Prostate gland (tissue), 2 donors: Measurements from ENCODE around the gene PHLDB1.

ENCODE experiments used
- CTCF ChIP-seq, 4 experiments: fragments of 200-600 bp in 2 of 4; fragments of 450-650 bp in 2 of 4; sonication (generic) in 2 of 4; IDR thresholded peaks; 1 replicate in 3 of 4; 2 replicates in 1 of 4; pipeline ENCODE4 v1.5.1; 2016 to 2019; ENCODE audit warnings: antibody characterized with exemption in 4 of 4, mild to moderate bottlenecking in 2 of 4, moderate library complexity in 2 of 4
- POLR2A ChIP-seq: fragments of 450-650 bp; IDR thresholded peaks from one replicate; pipeline ENCODE4 v1.6.1; 2016; ENCODE audit warnings: antibody characterized with exemption, mild to moderate bottlenecking
- POLR2AphosphoS5 ChIP-seq: sonication (generic); formaldehyde crosslinking; IDR thresholded peaks from one replicate; pipeline ENCODE4 v1.6.1; 2017; ENCODE audit warnings: antibody characterized with exemption

DNA sequence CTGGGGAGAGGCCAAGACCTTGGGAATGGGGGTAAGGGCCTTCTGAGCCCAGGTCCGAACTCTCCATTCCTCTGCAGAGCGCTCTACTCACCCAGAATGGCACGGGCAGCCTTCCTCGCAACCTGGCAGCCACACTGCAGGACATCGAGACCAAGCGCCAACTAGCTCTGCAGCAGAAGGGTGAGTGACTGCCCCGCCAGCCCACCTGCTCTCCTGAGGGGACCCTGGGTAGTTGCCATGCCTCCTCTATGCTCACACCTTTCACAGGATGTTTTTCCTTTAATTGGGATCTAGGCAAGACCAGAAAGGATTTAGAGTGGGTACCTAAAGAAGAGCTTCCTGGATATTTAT, 36.6 kb downstream of the PHLDB1 start:
- TF ChIP-seq CTCF (IDR thresholded peaks at IDR 0.05): no peak
- no peak for TF ChIP-seq POLR2AphosphoS5
- TF ChIP-seq POLR2A: no peak
